NCI-H524 (cell line): ENCODE results near the gene DIS3L.
A peak's percentile ranks its signal among the peaks of the same experiment; 100 is the strongest.
"Not testable (repeated sequence)": the region's sequence is repeated elsewhere in the genome, so short reads cannot be mapped to it uniquely, and the experiment has no call there.

ENCODE experiments used
- DNase-seq, 2 experiments: peaks; one replicate each; lab custom pipeline; 2025; lab: John Stamatoyannopoulos, UW

The DIS3L gene

DNA sequence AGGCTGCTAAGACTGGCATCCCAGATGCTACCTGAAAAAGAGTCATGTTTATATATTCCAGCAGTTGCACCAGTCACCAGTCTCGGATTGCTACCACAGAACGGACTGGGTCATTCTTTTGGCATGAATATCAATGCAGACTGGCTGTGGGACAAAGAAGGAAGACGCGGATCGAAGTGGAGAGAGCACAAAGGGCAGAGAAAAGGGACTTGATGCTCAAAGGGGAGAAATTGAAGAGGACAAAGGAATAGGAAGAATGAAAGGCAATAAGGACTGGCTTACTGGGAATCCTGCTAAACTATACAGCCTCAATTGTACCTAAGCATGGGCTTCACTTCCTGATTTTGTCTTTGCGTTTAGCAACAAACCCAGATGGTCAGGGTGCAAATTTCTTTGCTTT lies 15.3 kb upstream of the DIS3L start:
- DNase-seq = no peak

DNA sequence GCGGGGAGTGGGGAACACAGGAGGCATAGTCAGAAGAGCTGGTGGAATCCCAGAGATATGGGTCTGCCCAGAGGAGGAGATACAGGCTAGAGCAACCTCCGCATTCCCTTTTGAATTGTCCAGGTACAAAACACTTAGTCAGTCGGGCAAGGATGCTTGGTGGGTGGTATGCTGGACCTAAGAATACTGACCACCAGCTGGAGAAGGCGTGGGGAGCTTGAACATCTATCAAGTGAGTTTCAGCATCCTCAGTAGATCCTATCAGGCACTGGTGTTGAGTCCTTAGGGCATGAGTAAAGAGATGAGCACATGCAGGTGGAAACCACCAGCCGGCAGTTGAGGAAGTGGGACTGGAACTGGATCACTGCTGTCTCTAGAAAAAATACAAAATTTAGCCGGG lies 14.7 kb upstream of the DIS3L start:
- DNase-seq = no peak

GRCh38 chr15:66284271-66284670 lies 9.1 kb upstream of the DIS3L start:
- DNase-seq = no peak

DNA sequence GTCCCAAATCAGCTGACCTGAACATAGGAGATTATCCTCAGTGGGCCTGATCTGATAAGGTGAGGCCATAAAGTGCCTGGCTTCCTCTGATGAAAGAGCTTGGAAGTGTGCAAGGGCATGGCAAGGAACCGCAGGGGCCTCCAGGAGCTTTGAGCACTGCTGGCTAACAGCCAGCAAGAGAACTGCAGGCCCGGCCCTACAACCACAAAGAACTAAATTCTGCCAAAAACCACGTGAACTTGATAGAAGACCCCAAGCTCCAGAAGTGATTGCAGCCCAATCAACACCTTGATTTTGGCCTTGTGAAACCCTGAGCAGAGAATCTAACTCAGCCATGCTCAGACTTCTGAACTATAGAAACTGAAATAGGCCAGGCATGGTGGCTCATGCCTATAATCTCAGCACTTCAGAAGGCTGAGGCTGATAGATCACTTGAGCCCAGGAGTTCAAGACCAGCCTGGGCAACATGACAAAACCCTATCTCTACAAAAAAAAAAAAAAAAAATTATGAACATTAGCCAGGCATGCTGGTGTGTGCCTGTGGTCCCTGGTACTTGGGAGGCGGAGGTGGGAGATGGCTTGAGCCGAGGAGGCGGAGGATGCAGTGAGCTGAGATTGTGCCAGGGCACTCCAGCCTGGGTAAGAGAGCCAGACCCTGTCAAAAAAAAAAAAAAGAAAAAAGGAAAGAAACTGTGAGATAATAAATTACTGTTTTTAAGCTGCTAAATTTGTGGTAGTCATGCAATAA lies 7.7 kb upstream of the DIS3L start:
- DNase-seq = no peak

DNA sequence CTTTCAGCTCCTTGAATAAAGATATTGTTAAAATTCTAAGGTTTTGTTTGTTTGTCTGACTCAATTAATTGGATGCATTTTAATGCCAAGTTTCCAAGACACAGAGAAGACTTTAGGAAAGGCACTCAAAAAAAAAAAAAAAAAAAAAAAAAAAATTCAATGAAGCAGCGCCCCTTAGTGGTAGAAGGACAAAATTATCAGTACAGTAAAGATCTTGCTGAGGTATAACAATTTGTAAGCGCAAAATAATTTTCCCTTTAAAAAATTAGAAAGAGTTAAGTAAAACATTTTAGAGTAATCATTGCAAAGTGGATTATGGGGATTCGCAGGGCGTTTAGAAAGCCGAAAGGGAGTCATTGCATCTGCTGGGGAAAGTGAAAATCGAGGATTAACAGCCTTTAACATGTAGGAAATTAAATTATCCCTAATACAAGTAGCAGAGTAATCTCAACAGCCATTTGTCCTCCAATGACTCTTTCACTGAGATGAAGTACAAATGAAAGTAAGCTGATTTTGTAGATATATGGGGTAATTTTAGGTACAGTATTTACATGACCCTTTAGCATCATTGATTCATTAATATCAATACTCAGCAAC lies 5.8 kb upstream of the DIS3L start:
- DNase-seq = peak in 1 of 2 experiments; percentile 56

GRCh38 chr15:66288093-66288492 lies 5.3 kb upstream of the DIS3L start:
- no peak for DNase-seq

- no peak for DNase-seq
Measured at GRCh38 chr15:66288551-66289185, 4.7 kb upstream of the DIS3L start.

GRCh38 chr15:66290007-66290406 lies 3.4 kb upstream of the DIS3L start:
- no peak for DNase-seq

- DNase-seq = no peak
Measured at GRCh38 chr15:66290518-66290917, 2.9 kb upstream of the DIS3L start.

- DNase-seq = no peak
Measured at GRCh38 chr15:66291816-66292570, 1.4 kb upstream of the DIS3L start.

DNA sequence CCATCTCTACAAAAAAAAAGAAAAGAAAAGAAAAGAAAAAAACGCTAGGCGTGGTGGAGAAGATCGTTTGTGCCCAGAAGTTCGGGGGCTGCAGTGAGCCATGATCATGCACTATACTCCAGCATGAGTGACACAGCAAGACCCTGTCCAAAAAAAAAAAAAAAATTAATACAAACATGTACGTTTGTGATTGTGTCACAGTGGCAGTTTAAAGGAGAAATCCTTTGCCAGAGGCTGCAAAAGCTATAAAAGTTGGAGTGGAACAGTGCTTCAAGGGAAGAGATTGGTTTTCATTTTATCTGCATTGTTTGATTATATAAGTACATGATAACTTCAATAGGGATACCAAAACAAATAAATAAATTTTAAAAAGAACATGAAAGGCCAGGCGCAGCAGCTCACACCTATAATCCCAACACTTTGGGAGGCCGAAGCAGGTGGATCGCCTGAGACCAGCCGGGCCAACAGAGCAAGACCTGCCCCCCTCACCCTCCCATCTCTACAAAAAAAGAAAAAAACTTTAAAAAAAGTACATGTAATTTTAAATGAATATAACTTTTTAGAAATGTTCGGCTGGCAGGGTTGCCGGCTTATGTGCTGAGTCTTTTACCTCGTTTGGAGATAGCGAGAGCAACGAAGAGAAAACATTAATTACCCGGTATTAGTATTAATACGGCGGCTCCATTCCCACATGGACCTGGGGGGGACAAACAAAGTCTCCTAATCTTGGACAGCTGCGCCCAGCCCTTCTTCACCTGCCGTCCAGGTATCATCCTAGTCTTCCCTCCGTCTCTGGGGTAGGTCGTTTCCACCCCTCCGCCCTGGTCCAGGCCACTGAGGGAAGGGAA lies 573 bp upstream of the DIS3L start:
- DNase-seq = peak; percentile 33 to 54

GRCh38 chr15:66294157-66294931 lies 976 bp downstream of the DIS3L start:
- peak; percentile 54 to 65 for DNase-seq

DNA sequence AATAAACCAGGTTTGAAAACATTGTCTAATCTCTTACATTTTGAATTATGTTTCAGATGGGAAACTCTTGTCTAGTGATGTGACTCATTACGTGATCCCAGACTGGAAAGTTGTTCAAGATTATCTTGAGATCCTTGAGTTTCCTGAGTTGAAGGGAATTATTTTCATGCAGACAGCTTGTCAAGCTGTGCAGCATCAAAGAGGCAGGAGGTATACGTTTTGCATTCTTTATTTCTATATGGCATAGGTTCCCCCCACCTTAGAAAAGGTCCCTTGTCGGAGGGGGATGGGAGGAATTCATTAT lies 1.5 kb downstream of the DIS3L start:
- DNase-seq = peak; percentile 32 to 64

GRCh38 chr15:66296186-66296585 lies 2.8 kb downstream of the DIS3L start:
- no peak for DNase-seq

DNA sequence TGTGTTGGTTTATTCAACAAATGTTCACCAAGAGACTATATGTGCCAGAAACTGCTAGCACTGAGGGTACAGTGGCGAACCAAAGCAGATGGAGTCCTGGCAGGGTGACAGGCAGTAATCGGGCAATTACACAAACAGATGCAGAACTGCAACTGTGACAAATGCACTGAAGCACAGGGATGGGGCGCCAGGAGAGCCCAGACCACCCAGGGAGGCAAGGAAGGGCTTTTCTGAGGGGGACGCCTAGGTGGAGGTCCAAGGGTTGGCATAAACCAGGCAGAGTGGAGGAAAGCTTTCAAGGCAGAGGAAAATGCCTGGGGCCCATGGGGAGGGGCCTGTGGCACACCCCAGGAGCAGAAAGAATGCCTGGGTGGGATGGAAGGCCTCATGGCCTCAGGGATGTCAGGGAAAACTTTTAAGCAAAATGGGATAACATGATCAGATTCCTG lies 5.5 kb downstream of the DIS3L start:
- DNase-seq = peak; percentile 20 to 54

DNA sequence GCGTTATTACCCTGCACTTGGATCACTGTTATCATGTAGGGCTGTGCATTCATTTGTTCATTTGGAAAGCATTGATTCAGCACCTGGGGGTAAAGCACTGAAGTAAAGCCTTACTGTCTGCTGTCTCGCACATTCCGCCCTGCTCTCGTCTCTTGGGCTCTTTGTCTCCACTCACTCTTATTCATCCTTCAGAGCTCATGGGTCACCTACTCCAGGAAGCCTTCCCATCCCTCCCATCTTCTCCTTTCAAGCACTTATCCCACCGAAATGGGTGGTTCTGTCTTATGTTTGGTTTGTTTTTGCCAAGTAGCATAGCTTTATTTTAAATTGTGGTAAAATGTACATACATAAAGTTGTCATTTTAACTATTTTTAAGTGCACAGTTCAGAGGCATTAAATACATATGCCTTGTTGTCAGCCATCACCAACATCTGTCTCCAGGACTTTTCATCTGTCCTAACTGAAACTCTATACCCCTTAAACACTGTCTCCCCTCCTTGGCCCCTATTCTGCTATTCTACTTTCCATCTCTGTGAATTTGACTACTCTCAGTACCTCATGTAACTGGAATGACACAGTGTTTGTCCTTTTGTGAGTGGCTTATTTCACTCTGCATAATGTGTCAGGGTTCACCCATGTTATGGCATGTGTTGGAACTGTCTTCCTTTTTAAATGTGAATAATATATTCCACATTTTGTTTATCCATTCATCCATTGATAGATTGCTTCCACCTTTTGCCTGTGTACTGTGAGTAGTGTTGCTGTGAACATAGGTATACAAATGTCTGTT lies 9.3 kb downstream of the DIS3L start:
- DNase-seq = peak in 1 of 2 experiments; percentile 24

DNA sequence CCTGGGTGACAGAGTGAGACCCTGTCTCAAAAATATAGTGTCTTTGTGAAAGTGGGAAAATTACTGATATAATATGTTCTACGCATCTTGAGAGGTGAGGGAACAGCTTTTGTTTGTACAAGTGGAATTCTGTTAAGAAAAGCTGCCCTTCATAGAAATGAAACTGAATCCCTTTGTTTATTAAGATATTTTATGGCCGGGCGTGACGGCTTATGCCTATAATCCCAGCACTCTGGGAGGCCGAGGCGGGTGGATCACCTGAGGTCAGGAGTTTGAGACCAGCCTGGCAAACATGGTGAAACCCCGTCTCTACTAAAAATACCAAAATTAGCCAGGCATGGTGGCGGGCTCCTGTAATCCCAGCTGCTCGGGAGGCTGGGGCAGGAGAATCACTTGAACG lies 11.1 kb downstream of the DIS3L start:
- DNase-seq = not testable (repeated sequence)

GRCh38 chr15:66306381-66306780 lies 13.0 kb downstream of the DIS3L start:
- no peak for DNase-seq

GRCh38 chr15:66308531-66308930 lies 15.2 kb downstream of the DIS3L start:
- DNase-seq = no peak

- DNase-seq = no peak
Measured at GRCh38 chr15:66309828-66310227, 16.5 kb downstream of the DIS3L start.
